Activated effector memory CD4-positive, alpha-beta T cell treated with anti-CD3 and anti-CD28 coated beads, Interleukin-2, amount 50 U/mL, for 16 hours (primary cell): Measurements from ENCODE around the gene SREBF1.

Experiments used
- DNase-seq: peaks from one replicate; pipeline ENCODE4 v3.0.0-alpha.2; 2020

Gene SREBF1

DNA sequence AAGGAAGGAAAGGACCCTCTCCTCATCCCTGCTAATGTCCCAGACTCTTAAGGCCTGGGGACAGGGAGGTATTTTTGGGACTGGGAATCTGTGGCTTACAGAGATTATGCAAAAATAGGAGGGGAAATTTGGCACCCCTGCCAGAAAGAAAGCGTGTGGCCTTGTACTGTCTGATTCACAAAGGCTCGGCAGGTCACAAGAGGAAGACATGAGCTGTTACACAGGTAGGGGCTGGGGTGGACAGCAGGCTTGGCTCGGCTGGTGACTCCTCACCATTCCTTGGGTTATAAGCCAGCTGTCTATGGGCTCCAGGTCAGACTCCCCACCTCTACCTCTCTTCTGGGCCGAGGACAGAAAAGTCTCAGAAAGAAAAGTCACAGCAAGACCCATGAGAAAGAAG lies 20.7 kb upstream of the SREBF1 start:
- DNase-seq, result no peak

DNA sequence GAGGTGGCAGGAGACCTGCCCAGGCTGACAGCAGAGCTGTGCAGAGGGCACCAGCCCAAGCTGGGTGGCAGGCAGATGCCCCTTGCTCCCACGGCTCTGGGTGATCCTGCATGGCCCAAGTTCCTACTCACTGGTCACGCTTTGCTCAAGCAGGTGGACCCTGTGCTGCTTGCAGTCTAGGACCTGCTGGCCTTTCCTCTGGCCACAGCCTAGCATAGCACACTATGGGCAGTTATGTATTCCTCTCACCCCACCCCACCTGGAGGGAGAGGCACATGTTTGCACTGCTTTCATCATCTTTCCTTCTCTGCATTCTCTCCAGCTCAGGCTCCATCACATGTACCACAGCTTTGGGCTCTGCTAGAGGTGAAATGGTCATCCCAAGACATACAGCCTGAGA lies 19.6 kb upstream of the SREBF1 start:
- no peak for DNase-seq

- no peak for DNase-seq
These were observed 19.2 kb upstream of the SREBF1 start for GRCh38 chr17:17855976-17856375.

- DNase-seq, result peak; percentile 70
These were observed 17.1 kb upstream of the SREBF1 start for GRCh38 chr17:17853811-17854447.

DNA sequence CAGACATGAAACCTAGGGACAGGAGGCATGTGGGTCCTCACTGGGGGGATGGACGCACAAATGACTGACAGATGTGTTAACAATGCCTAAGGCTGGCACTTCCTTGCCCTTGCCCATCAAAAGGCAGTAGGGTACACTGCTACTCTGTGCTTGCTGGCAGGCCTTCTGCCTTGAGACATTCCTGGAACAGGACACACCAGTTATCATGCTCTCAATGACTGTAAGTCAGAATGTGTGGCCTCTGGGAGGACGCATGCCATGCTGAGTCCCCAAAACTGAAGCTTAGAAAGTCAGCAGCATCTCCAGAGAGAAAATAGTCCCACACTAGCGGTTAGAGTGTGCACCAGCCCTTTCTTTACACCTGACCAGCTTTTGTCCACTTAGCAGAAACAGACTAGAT lies 16.1 kb upstream of the SREBF1 start:
- no peak for DNase-seq

- no peak for DNase-seq
These were observed 14.6 kb upstream of the SREBF1 start for GRCh38 chr17:17851103-17852002.

DNA sequence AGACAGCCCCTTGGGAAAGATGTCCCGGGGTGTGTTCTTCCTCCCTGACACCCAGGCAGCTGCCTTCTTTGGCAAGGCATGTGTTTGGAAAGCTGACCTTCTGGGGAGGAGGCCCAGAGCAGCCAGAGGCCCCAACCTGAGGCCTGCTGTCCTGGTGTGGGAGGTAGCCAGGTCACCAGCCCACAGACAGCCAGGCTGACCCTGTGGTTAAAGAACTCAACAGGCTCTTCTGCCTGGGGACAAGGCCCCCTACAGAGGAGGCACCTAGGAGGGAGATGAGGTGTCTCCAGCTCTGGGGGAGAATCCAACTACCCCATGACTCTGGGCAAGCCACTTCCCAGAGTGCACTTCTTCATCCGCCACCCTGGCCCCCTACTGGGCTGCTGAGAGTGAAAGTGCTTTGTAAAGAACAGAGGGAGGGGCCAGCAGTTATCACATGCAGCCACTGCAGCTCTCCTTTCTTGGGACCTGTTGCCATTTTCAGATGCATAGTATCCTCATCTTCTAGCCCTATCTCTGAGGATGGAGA lies 13.1 kb upstream of the SREBF1 start:
- peak; percentile 84 for DNase-seq

GRCh38 chr17:17849147-17849820 lies 12.5 kb upstream of the SREBF1 start:
- DNase-seq, result peak; percentile 93

DNA sequence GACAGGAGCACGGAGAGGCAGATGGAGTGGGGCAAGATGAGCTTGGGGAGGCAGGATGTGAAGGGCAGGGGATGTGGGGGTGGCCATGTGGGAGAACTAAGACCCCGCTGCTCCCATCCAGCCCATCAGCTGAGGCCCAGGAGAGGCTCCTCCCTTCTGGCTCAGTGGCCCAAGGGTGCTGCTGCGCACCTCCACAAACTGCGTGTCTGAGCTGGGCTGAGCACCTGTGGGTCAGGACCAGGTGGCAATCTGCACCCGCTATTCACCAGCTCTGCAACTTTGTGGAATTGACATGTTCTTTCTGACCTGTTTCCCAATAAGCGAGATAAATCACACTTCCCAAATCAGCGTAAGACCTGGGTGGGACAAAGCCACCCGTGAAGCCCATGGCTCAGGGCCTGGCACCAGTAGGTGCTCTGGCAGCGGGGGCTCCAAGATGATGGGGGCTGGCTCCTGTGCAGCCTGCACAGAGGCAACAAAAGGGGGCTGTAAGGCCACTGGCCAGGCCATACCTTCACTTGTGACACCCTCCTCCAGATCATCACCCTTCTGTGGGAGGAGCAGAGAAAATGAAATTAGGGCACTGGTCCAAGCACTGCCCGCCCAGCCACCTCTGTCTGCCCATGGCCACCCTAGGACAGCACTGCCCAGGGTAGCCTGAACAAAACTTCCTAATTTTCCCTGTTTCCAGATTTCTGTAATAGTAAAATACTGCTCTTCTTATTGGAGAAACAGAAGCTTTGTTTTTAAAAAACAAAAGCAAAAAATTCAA lies 11.7 kb upstream of the SREBF1 start:
- no peak for DNase-seq

GRCh38 chr17:17847726-17848125 lies 10.9 kb upstream of the SREBF1 start:
- no peak for DNase-seq

DNA sequence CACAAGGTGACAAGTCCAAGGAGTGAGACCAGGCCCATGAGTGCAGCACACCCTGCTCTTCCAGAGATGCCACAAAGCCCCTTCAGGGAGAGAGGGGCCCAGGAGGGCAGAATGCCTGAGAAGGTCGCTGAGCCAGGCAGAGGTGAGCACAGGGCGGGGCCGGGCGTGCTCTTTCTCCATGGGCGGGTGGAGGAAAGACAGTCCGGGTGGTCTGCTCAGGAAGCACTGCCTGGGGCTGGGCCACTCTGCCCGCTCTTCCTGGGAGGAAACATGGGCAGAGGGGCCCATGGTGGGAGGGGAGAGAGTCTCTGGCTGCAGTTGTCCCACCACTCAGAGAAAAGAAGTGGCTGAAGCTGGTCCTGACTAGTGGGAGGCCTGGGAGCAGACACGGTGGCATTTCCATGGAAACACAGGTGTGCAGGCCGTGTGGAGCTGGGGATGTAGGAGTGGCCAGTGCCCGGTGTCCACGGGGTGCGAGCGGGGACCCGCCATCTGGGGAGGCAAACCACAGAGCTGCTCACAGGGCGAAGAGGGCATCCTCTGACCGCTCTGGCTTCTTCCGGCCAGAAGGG lies 10.4 kb upstream of the SREBF1 start:
- no peak for DNase-seq

DNA sequence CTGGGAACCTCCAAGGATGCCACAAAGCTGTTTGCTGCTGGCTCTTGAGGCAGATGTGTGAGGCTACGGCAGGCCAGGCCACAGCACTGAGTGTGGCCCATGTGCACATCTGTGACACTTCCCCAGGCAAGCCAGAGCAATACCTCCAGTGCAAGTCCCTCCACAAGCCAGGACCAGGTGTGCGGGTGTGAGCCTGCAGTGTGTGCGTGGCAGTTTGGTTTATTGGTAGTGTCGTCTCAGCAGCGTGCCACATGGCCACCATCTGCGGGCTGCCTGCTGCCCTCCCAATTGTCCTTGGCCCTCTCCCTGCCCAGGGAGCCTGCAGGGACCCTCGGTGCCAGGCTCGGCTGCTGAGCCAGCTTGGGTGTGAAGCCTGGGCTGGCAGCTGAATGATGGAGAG lies 9.9 kb upstream of the SREBF1 start:
- no peak for DNase-seq

GRCh38 chr17:17846003-17846402 lies 9.2 kb upstream of the SREBF1 start:
- DNase-seq, result no peak

DNA sequence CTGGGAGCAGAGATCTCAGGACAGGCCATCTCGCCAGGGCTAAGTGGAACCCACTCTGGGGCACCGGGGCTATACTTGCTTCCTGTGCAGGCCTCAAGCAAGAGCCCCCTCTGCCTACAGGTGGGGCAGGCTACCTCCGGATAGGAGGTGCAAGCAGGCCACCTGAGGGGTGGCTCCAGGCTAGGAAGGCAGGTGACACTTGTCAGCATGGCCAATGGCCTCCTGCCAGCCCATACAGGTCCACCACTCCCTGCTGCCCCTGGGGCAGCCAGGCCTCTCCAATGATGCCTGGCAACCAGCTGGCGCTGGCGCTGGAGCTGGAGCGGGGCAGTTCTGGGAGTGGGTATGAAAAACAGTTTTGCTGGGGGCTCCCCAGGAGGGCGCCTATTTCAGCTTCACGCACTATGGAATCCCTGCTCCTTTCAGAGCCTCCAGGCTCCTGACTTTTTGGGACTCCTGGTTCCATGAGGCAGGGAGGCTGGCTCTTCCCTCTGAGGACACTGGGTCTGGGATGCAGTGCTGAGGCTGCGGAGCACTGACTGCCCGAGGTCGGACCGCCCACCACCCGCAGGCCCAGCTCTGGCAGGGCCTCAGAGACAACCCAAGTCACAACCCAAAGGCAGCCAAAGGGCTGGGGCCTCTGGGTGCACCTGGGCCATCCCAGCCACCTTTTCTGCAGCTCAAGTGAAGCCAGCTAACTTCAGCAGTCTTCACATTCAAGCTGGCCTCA lies 8.4 kb upstream of the SREBF1 start:
- DNase-seq, result no peak

DNA sequence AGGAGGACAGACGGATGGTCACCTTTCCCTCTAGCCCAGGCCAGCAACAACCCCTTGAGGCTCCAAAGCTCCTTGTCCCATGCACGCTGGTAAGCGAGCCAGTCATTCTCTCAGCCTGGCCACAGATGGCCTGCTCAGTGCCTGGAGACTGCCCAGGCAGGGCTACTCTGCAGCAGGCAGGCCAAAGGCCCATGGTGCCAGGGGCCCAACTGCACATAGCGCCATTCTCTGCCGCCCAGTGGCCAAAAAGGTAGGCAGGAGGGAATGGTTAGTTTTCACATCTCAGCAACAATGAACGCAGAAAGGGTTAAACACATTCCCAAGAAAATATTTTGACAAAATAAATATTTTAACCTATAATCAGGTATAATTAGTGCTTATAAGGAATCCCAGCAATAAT lies 7.7 kb upstream of the SREBF1 start:
- no peak for DNase-seq

GRCh38 chr17:17844079-17844478 lies 7.3 kb upstream of the SREBF1 start:
- DNase-seq, result no peak

DNA sequence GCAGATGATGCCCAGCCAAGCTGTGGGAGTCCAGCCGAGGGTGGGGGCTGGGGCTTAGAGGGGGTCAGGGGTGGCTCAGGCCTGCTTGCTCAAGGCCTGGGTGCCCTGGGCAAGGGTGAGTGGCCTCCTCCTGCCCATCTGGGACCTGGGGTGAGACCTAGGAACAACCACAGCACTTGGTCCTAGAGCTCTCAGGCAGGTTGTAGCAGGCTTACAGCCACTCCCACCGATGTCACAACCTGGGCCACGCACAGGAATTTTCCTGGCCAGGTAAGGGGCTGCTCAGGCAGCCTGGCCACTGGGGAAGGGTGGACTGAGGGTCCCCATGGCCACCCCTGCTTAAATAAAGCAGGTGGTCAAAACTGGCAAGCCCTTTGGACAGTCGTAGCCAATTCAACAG lies 6.3 kb upstream of the SREBF1 start:
- DNase-seq, result no peak

GRCh38 chr17:17842111-17842876 lies 5.5 kb upstream of the SREBF1 start:
- no peak for DNase-seq

GRCh38 chr17:17841601-17842025 lies 4.8 kb upstream of the SREBF1 start:
- DNase-seq, result no peak

DNA sequence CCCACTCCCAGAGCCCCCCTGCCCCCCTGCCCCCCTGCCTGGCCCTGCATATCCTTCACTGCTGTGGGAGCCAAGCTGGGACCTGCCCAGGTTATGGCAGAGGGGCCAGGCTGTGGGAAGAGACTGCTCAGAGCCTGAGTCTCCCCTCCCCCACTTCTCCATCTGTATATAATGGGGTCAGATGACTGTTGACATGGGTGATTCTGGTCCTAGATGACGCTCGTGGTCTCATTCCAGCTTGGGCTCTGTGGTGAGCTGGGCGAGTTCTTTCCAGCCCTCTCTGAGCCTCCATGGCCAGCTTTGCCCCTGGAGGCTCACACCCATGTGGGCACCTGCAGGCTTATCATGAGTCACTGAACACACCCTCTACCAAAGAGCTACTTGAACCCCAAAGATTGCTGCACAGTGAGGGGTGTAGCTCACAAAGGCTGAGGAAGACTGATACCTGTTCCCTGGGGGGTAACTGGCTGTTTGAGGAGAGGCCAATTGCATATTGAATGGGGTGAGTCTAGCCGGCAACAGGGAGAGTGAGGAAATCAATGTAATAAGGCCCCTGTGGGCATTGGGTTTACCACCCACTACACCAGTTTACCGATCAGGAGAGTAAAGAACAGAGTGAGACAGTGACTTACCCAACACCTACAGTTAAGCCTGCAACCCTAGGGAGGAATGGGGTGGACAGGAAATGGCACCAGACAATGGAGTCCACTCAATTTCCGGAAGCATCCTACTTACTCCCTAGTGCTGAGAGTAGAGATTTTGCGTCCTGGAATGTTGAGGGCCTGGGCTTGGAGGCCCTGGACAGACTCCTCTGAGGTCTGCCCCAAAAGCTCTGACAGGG lies 4.2 kb upstream of the SREBF1 start:
- no peak for DNase-seq
